HG02610 (cell line): Measurements from ENCODE around the gene RNLS.

Experiments
- ATAC-seq: cut with Tn5 transposase; IDR thresholded peaks from one replicate; pipeline ENCODE4 v1.9.1; 2021; ENCODE audit warnings: mild to moderate bottlenecking, moderate library complexity; ENCODE audit not compliant: unreplicated experiment

RNLS gene

GRCh38 chr10:88270871-88271713, 312.0 kb downstream of the RNLS start:
- ATAC-seq: peak; percentile 89

GRCh38 chr10:88270061-88270808, 312.9 kb downstream of the RNLS start:
- ATAC-seq: no peak

GRCh38 chr10:88262591-88263234, 320.4 kb downstream of the RNLS start:
- ATAC-seq: no peak

- ATAC-seq: no peak
Observed at GRCh38 chr10:88261152-88261551, 322.0 kb downstream of the RNLS start.

GRCh38 chr10:88260329-88261051, 322.6 kb downstream of the RNLS start:
- ATAC-seq: peak; percentile 90

- no peak for ATAC-seq
Observed at GRCh38 chr10:88259381-88259780, 323.7 kb downstream of the RNLS start.

- no peak for ATAC-seq
Observed at GRCh38 chr10:88256886-88257285, 326.2 kb downstream of the RNLS start.

- ATAC-seq: no peak
Observed at GRCh38 chr10:88256013-88256680, 327.0 kb downstream of the RNLS start.

- ATAC-seq: peak; percentile 88
Observed at GRCh38 chr10:88254091-88254490, 329.0 kb downstream of the RNLS start.

- no peak for ATAC-seq
Observed at GRCh38 chr10:88253622-88254021, 329.5 kb downstream of the RNLS start.

- no peak for ATAC-seq
Observed at GRCh38 chr10:88253128-88253527, 330.0 kb downstream of the RNLS start.

GRCh38 chr10:88249450-88249849, 333.7 kb downstream of the RNLS start:
- ATAC-seq: no peak

GRCh38 chr10:88246675-88247074, 336.4 kb downstream of the RNLS start:
- ATAC-seq: no peak

- ATAC-seq: no peak
Observed at GRCh38 chr10:88245974-88246511, 337.1 kb downstream of the RNLS start.

- ATAC-seq: no peak
Observed at GRCh38 chr10:88244781-88245625, 338.1 kb downstream of the RNLS start.

- no peak for ATAC-seq
Observed at GRCh38 chr10:88243836-88244730, 339.0 kb downstream of the RNLS start.

- no peak for ATAC-seq
Observed at GRCh38 chr10:88243202-88243744, 339.8 kb downstream of the RNLS start.

GRCh38 chr10:88241501-88241900, 341.6 kb downstream of the RNLS start:
- no peak for ATAC-seq
